Fibroblast of mammary gland (primary cell): ENCODE results near the gene PAX8.

Source experiments
- DNase-seq: peaks from one replicate; pipeline ENCODE4 v3.0.0-alpha.2; 2010; ENCODE audit warnings: low read depth
- H3K4me3 ChIP-seq: 2 replicates; pipeline ENCODE4 v1.5.1; 2011; ENCODE audit warnings: low read depth, mild to moderate bottlenecking, low read length, moderate library complexity; ENCODE audit not compliant: control insufficient read depth
- TF ChIP-seq, protein P1 (sequence below): conservative IDR thresholded peaks from 2 replicates; pipeline ENCODE4 v1.5.1; 2011; ENCODE audit warnings: low read depth, low read length, inconsistent platforms; ENCODE audit not compliant: control insufficient read depth, insufficient read depth

PAX8 gene

GRCh38 chr2:113192459-113193100 is 86.1 kb downstream of the PAX8 start:
- TF ChIP-seq, protein P1, sequence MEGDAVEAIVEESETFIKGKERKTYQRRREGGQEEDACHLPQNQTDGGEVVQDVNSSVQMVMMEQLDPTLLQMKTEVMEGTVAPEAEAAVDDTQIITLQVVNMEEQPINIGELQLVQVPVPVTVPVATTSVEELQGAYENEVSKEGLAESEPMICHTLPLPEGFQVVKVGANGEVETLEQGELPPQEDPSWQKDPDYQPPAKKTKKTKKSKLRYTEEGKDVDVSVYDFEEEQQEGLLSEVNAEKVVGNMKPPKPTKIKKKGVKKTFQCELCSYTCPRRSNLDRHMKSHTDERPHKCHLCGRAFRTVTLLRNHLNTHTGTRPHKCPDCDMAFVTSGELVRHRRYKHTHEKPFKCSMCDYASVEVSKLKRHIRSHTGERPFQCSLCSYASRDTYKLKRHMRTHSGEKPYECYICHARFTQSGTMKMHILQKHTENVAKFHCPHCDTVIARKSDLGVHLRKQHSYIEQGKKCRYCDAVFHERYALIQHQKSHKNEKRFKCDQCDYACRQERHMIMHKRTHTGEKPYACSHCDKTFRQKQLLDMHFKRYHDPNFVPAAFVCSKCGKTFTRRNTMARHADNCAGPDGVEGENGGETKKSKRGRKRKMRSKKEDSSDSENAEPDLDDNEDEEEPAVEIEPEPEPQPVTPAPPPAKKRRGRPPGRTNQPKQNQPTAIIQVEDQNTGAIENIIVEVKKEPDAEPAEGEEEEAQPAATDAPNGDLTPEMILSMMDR: no peak
- DNase-seq: no peak
- H3K4me3 ChIP-seq: no peak overlapping the region

DNA sequence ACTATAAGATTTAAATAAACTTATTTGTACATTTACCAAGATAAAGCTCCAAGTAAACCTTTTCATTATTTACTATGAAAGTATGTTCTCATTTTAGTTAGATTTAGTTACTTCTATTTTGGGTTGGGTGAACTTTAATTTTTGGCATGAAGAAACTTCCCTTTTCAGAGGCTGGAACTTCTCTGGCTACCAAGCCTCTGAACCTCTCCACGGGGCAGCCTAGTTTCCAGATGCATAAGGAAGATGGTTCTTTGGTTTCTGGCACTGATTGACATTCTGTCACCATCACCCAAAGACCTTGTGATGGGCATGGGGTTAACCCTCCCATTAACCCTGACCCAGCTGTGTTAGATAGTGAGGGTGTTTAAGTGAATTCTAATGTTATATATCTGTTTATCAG is 87.8 kb downstream of the PAX8 start:
- DNase-seq: no peak
- TF ChIP-seq, protein P1: no peak
- no peak overlapping the region for H3K4me3 ChIP-seq

- H3K4me3 ChIP-seq: no peak overlapping the region
- TF ChIP-seq, protein P1: no peak
- DNase-seq: no peak
These were observed 91.0 kb downstream of the PAX8 start for GRCh38 chr2:113187771-113188170.

DNA sequence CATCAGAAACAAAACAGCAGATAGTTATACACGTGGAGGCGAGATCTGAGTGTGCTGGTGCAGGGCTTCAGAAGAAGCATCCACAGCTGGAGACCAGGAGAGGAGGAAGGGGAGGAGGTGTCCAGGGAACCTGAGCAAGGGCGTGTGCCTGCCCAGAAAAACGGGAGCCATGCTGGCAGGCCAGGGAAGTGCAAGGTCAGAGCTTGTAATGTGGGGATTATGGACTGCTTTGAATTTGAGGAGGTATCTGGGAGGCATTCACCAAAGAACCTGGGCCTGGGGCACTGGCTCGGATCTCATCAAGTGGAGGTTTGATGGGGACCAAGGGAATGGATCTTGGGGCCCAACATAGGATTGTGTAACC is 92.3 kb downstream of the PAX8 start:
- H3K4me3 ChIP-seq: no peak overlapping the region
- no peak for DNase-seq
- TF ChIP-seq, protein P1: no peak

GRCh38 chr2:113185664-113186432 is 92.9 kb downstream of the PAX8 start:
- no peak overlapping the region for H3K4me3 ChIP-seq
- no peak for DNase-seq
- TF ChIP-seq, protein P1: no peak

DNA sequence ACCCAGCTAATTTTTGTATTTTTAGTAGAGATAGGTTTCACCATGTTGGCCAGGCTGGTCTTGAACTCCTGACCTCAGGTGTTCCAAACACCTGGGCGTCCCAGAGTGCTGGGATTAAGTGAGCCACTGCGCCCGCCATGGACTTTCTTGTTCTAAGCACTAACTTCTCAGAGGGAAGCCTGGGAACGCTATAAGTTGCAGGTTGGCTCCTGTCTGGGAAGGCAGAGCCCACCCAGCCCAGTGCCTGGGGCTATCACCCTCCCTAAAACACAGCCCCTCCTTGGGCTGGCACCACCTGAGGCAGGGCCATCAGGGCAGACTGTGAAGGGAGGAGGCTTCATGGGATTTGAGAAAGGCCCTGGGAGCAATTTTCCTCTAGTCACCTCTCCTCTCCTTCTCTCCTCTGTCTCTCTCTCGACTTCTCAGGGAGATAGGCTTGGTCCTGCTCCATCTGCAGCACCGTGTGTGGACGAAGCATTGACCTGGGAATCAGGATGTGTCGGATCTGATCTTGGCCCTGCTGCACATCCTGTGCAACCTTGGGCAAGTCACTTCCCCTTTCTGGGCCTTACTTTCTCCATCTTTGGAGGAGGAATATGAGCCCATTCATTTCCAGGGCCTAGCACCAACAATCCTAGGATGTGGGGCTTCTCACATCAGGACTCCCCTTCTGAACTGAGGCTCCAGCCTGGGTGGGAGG is 94.0 kb downstream of the PAX8 start:
- no peak overlapping the region for H3K4me3 ChIP-seq
- no peak for DNase-seq
- TF ChIP-seq, protein P1: no peak
